OCI-LY1 (cell line): Measurements from ENCODE around the gene MID1.

ENCODE experiments used
- H2AFZ ChIP-seq: fragments of 200-600 bp; sonication (generic), shearing (Covaris generic); 2 replicates; pipeline ENCODE4 v1.6.0; 2014; ENCODE audit warnings: antibody characterized with exemption, mild to moderate bottlenecking, low read length
- H3F3A ChIP-seq: fragments of 200-600 bp; sonication (generic), shearing (Covaris generic); 2 replicates; pipeline ENCODE4 v1.6.0; 2014; ENCODE audit warnings: mild to moderate bottlenecking, antibody characterized with exemption, low read length, moderate library complexity; ENCODE audit not compliant: insufficient read depth
- H3K27ac ChIP-seq: fragments of 200-600 bp; sonication (generic); 2 replicates; pipeline ENCODE4 v1.5.1; 2014; ENCODE audit warnings: low read length, mixed run types, mild to moderate bottlenecking, low read depth; ENCODE audit not compliant: poor library complexity, severe bottlenecking
- H3K27me3 ChIP-seq: fragments of 200-600 bp; sonication (generic); 2 replicates; pipeline ENCODE4 v1.6.0; 2014; ENCODE audit warnings: antibody characterized with exemption, mild to moderate bottlenecking, low read length, moderate library complexity; ENCODE audit not compliant: insufficient read depth
- H3K36me3 ChIP-seq: fragments of 200-600 bp; sonication (generic); 2 replicates; pipeline ENCODE4 v1.6.1; 2014; ENCODE audit warnings: mild to moderate bottlenecking, antibody characterized with exemption, low read length, moderate library complexity, mixed read lengths; ENCODE audit not compliant: insufficient read depth
- H3K4me1 ChIP-seq: fragments of 200-600 bp; sonication (generic); 2 replicates; pipeline ENCODE4 v1.5.1; 2014; ENCODE audit warnings: mild to moderate bottlenecking, low read length, moderate library complexity; ENCODE audit not compliant: insufficient read depth, severe bottlenecking
- H3K4me2 ChIP-seq: fragments of 200-600 bp; sonication (generic), shearing (Covaris generic); 2 replicates; pipeline ENCODE4 v1.6.1; 2014; ENCODE audit warnings: low read length
- H3K4me3 ChIP-seq: fragments of 200-600 bp; sonication (generic); 2 replicates; pipeline ENCODE4 v1.5.1; 2014; ENCODE audit warnings: low read length, low read depth, mild to moderate bottlenecking, mixed read lengths; ENCODE audit not compliant: poor library complexity, severe bottlenecking
- H3K79me2 ChIP-seq: fragments of 200-600 bp; shearing (Covaris generic); 2 replicates; pipeline ENCODE4 v1.6.1; 2016; ENCODE audit warnings: mixed run types, low read length, mixed read lengths; ENCODE audit not compliant: insufficient read depth
- H3K9ac ChIP-seq: fragments of 200-600 bp; sonication (generic), shearing (Covaris generic); 2 replicates; pipeline ENCODE4 v1.6.1; 2014; ENCODE audit warnings: mild to moderate bottlenecking, low read length, mixed read lengths
- H3K9me2 ChIP-seq: fragments of 200-600 bp; sonication (generic), shearing (Covaris generic); 2 replicates; pipeline ENCODE4 v1.6.1; 2014; ENCODE audit warnings: low read depth, mild to moderate bottlenecking, low read length, mixed read lengths
- H3K9me3 ChIP-seq: fragments of 200-600 bp; shearing (Covaris generic); 2 replicates; pipeline ENCODE4 v1.6.1; 2014; ENCODE audit warnings: low read length, mixed read lengths
- H4K20me1 ChIP-seq: fragments of 200-600 bp; sonication (generic), shearing (Covaris generic); 2 replicates; pipeline ENCODE4 v1.6.0; 2016; ENCODE audit warnings: mild to moderate bottlenecking, low read length; ENCODE audit not compliant: insufficient read depth
- EZH2 ChIP-seq: fragments of 200-600 bp; sonication (generic), shearing (Covaris generic); IDR thresholded peaks from 2 replicates; pipeline ENCODE4 v1.8.0; 2017; ENCODE audit warnings: borderline replicate concordance, mixed run types, mild to moderate bottlenecking, antibody characterized with exemption, low read length, moderate library complexity, mixed read lengths
- TF ChIP-seq, protein P1 (sequence below): fragments of 200-600 bp; sonication (generic), shearing (Covaris generic); IDR thresholded peaks from 2 replicates; pipeline ENCODE4 v1.5.1; 2017; ENCODE audit warnings: mild to moderate bottlenecking, antibody characterized with exemption, low read length, moderate library complexity, mixed read lengths

MID1 gene

DNA sequence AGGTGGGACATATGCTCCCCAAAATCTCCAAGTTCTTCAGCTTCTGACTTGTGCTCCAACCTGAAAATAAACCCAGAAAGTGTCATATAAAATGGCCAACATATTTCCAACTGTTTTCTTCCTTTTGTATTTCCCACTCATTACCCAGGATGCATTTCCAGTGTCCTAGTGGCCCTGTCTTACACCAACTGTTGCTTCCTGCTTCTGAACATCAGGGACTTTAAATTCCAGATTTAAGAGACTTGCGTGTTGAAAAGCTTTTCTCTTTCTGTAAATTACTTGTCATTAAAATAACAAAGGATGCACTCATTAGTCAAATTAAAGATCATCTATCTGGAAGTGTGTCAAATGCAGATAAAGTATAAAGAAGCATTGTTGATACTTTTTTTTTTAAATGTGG, 19.9 kb downstream of the MID1 start:
- no peak overlapping the region for H3K4me3 ChIP-seq
- H3K9me3 ChIP-seq = no peaks in the 10 kb centered on the region
- no peaks in the 10 kb centered on the region for H4K20me1 ChIP-seq
- no peaks in the 10 kb centered on the region for H3K27me3 ChIP-seq
- H3K9ac ChIP-seq = no peak overlapping the region
- H3K9me2 ChIP-seq = no peaks in the 10 kb centered on the region
- H3K4me1 ChIP-seq = no peaks in the 10 kb centered on the region
- H3K4me2 ChIP-seq = no peak overlapping the region
- no peaks in the 10 kb centered on the region for H3F3A ChIP-seq
- H3K36me3 ChIP-seq = no peaks in the 10 kb centered on the region
- TF ChIP-seq, protein P1, sequence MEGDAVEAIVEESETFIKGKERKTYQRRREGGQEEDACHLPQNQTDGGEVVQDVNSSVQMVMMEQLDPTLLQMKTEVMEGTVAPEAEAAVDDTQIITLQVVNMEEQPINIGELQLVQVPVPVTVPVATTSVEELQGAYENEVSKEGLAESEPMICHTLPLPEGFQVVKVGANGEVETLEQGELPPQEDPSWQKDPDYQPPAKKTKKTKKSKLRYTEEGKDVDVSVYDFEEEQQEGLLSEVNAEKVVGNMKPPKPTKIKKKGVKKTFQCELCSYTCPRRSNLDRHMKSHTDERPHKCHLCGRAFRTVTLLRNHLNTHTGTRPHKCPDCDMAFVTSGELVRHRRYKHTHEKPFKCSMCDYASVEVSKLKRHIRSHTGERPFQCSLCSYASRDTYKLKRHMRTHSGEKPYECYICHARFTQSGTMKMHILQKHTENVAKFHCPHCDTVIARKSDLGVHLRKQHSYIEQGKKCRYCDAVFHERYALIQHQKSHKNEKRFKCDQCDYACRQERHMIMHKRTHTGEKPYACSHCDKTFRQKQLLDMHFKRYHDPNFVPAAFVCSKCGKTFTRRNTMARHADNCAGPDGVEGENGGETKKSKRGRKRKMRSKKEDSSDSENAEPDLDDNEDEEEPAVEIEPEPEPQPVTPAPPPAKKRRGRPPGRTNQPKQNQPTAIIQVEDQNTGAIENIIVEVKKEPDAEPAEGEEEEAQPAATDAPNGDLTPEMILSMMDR = no peak
- TF ChIP-seq EZH2 = no peak
- no peaks in the 10 kb centered on the region for H3K79me2 ChIP-seq
- H2AFZ ChIP-seq = no peak overlapping the region
- H3K27ac ChIP-seq = no peak overlapping the region

DNA sequence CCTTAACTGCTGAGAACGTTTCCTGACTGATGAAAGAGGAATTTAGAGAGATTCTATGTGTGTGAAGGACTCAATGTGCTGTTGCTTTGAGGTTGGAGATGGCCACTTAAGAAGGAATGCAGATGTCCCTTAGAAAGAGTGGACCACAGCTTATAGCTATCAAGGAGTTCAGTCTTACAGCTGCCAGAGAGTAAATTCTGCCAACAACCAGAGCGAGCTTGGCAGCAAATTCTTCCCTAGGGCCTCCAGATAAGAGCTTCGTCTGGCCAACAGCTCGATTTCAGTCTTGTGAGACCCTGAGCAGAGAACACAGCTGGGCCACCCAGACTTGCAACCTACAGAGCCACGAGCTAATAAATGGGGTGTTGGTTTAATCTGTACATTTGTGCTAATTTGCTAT, 21.8 kb downstream of the MID1 start:
- H3K27me3 ChIP-seq = no peaks in the 10 kb centered on the region
- no peaks in the 10 kb centered on the region for H4K20me1 ChIP-seq
- no peak overlapping the region for H2AFZ ChIP-seq
- no peak overlapping the region for H3K4me2 ChIP-seq
- no peaks in the 10 kb centered on the region for H3F3A ChIP-seq
- H3K79me2 ChIP-seq = no peaks in the 10 kb centered on the region
- H3K9me2 ChIP-seq = no peaks in the 10 kb centered on the region
- H3K4me3 ChIP-seq = no peak overlapping the region
- no peak overlapping the region for H3K27ac ChIP-seq
- no peaks in the 10 kb centered on the region for H3K9me3 ChIP-seq
- TF ChIP-seq, protein P1 = no peak
- H3K9ac ChIP-seq = no peak overlapping the region
- H3K36me3 ChIP-seq = no peaks in the 10 kb centered on the region
- no peaks in the 10 kb centered on the region for H3K4me1 ChIP-seq

DNA sequence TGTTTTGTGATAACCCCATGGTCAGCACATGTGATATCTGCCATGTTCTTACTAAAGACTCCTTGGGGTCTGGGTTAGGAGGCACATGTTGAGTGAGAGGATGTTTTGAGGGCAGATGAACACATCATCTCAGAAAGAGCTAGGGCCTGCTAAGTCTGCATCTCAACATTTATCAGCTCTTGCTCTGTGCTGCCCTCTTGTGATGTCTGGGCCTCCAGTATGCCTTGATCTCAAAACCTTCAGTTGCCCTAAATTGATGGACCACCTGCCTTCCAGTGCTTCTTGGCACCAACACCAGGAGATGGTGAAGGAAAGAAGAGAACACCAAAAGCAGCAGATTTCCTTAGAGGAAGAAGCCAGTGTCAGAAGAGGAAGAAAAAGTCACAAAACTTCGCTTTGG, 22.5 kb downstream of the MID1 start:
- Histone ChIP-seq H2AFZ (no peak overlapping the region), H3K27ac (no peak overlapping the region), H3F3A (no peaks in the 10 kb centered on the region), H3K9me3 (no peaks in the 10 kb centered on the region), H3K9ac (no peak overlapping the region), H3K4me1 (no peaks in the 10 kb centered on the region), H3K79me2 (no peaks in the 10 kb centered on the region), H4K20me1 (no peaks in the 10 kb centered on the region), H3K27me3 (no peaks in the 10 kb centered on the region), H3K4me2 (no peak overlapping the region), H3K9me2 (no peaks in the 10 kb centered on the region), H3K36me3 (no peaks in the 10 kb centered on the region), H3K4me3 (no peak overlapping the region)
- TF ChIP-seq, protein P1 = peak; percentile 49
- TF ChIP-seq EZH2 = no peak
